ENCODE results near the gene WWOX. TPM values are rescaled to one million over a fixed set of nuclear protein-coding genes. Genes with fewer than 3 reads are reported as not detected.

WWOX gene
- total and polyA plus RNA-seq, 2 donors (not counting 1 experiment from before 2014, with no cell fraction given) = 10.5 to 42.3 TPM

- no peak overlapping the region for H3K4me3 ChIP-seq (ENCODE audit: control extremely low read depth in 1 of 5, extremely low read depth in 1 of 5, insufficient read depth in 1 of 5, low read depth in 2 of 5, low read length in 4 of 5)
- H4K20me1 ChIP-seq (ENCODE audit: control insufficient read depth, insufficient read depth, low read length, poor library complexity, severe bottlenecking) = no peaks in the 10 kb centered on the region
- H3K36me3 ChIP-seq (replicated peaks in 1 of 2; ENCODE audit: control extremely low read depth in 1 of 2, control insufficient read depth in 1 of 2, extremely low read depth in 1 of 2, insufficient read depth in 2 of 2, low read length in 1 of 2) = no peaks in the 10 kb centered on the region
- Mint-ChIP-seq H3K4me3 (no peak overlapping the region), H3K27ac (no peak overlapping the region), H3K27me3 (peaks cover 5% of the 10 kb centered on the region), H3K4me1 (no peaks in the 10 kb centered on the region), H3K9me3 (ENCODE audit: insufficient read depth) (no peaks in the 10 kb centered on the region)
- WGBS (ENCODE audit: insufficient coverage) = 29% methylated on average over 1 of the region's 3 CpGs
- TF ChIP-seq, protein P1, sequence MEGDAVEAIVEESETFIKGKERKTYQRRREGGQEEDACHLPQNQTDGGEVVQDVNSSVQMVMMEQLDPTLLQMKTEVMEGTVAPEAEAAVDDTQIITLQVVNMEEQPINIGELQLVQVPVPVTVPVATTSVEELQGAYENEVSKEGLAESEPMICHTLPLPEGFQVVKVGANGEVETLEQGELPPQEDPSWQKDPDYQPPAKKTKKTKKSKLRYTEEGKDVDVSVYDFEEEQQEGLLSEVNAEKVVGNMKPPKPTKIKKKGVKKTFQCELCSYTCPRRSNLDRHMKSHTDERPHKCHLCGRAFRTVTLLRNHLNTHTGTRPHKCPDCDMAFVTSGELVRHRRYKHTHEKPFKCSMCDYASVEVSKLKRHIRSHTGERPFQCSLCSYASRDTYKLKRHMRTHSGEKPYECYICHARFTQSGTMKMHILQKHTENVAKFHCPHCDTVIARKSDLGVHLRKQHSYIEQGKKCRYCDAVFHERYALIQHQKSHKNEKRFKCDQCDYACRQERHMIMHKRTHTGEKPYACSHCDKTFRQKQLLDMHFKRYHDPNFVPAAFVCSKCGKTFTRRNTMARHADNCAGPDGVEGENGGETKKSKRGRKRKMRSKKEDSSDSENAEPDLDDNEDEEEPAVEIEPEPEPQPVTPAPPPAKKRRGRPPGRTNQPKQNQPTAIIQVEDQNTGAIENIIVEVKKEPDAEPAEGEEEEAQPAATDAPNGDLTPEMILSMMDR (IDR thresholded peaks at IDR 0.05) = no peak
- no peak for TF ChIP-seq EZH2 (IDR thresholded peaks at IDR 0.05; ENCODE audit: borderline replicate concordance, insufficient read depth, low read depth, low read length, poor library complexity, severe bottlenecking)
- no peak overlapping the region for H3K27ac ChIP-seq (ENCODE audit: low read length in 2 of 2)
- no peaks in the 10 kb centered on the region for H3K4me1 ChIP-seq (ENCODE audit: control insufficient read depth in 2 of 2, insufficient read depth in 2 of 2, low read length in 2 of 2)
- intact Hi-C loops (cut with micrococcal nuclease) = no loop called here
- POLR2A ChIA-PET = no interaction called here
- DNase-seq = no peak
- no peaks in the 10 kb centered on the region for H3K9me3 ChIP-seq (ENCODE audit: control extremely low read depth in 1 of 3, control insufficient read depth in 2 of 3, insufficient read depth in 1 of 3, low read length in 2 of 3)
- CTCF ChIA-PET = interaction anchor here (0.6 kb wide), 1 partner anchor 889 kb away, joined by 3 read pairs; no protein-coding TSS in a partner anchor
- no peaks in the 10 kb centered on the region for H3K79me2 ChIP-seq (ENCODE audit: control insufficient read depth, insufficient read depth, low read length)
- H3K9ac ChIP-seq (ENCODE audit: low read length) = no peak overlapping the region
- no peak for ATAC-seq (ENCODE audit: low read depth)
- H2AFZ ChIP-seq (ENCODE audit: insufficient read depth, low read depth, low read length, poor library complexity, severe bottlenecking) = no peak overlapping the region
- H3K4me2 ChIP-seq (replicated peaks; ENCODE audit: low read depth, low read length, poor library complexity, severe bottlenecking) = no peak overlapping the region
- no peaks in the 10 kb centered on the region for H3K27me3 ChIP-seq (replicated peaks in 1 of 4; ENCODE audit: control extremely low read depth in 1 of 4, control insufficient read depth in 3 of 4, insufficient read depth in 4 of 4, low read length in 3 of 4)
Observed at GRCh38 chr16:79042886-79043285, 943.4 kb downstream of the WWOX start.

DNA sequence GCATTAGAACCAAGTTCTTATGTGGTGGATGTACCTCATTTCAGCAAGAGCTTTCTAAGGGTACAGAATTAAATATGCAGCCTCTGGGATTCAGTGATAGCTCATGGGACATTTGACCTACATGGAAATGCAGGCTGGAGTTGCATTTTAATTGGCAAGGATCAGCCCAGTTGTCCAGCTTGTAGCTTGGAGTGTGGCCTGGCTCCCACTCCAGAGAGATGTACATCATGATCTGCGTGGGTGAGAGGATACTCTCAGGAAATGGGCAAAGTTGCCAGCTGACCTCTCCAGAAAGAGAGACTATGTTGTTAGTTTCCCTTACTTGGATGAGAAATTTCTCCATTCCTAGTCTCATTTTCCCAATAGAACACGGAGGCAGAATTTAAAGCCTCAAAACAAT is 945.7 kb downstream of the WWOX start:
- Histone ChIP-seq H3K4me3 (ENCODE audit: control extremely low read depth in 1 of 5, extremely low read depth in 1 of 5, insufficient read depth in 1 of 5, low read depth in 2 of 5, low read length in 4 of 5) (no peak overlapping the region), H3K9me3 (ENCODE audit: control extremely low read depth in 1 of 3, control insufficient read depth in 2 of 3, insufficient read depth in 1 of 3, low read length in 2 of 3) (no peaks in the 10 kb centered on the region), H3K4me1 (ENCODE audit: control insufficient read depth in 2 of 2, insufficient read depth in 2 of 2, low read length in 2 of 2) (no peaks in the 10 kb centered on the region), H2AFZ (ENCODE audit: insufficient read depth, low read depth, low read length, poor library complexity, severe bottlenecking) (no peak overlapping the region), H3K4me2 (replicated peaks; ENCODE audit: low read depth, low read length, poor library complexity, severe bottlenecking) (no peak overlapping the region), H3K79me2 (ENCODE audit: control insufficient read depth, insufficient read depth, low read length) (no peaks in the 10 kb centered on the region), H3K27me3 (replicated peaks in 1 of 4; ENCODE audit: control extremely low read depth in 1 of 4, control insufficient read depth in 3 of 4, insufficient read depth in 4 of 4, low read length in 3 of 4) (no peaks in the 10 kb centered on the region), H3K27ac (ENCODE audit: low read length in 2 of 2) (no peak overlapping the region), H4K20me1 (ENCODE audit: control insufficient read depth, insufficient read depth, low read length, poor library complexity, severe bottlenecking) (no peaks in the 10 kb centered on the region), H3K9ac (ENCODE audit: low read length) (no peak overlapping the region), H3K36me3 (replicated peaks in 1 of 2; ENCODE audit: control extremely low read depth in 1 of 2, control insufficient read depth in 1 of 2, extremely low read depth in 1 of 2, insufficient read depth in 2 of 2, low read length in 1 of 2) (no peaks in the 10 kb centered on the region)
- Mint-ChIP-seq H3K4me1 (no peaks in the 10 kb centered on the region), H3K27ac (no peak overlapping the region), H3K9me3 (ENCODE audit: insufficient read depth) (no peaks in the 10 kb centered on the region), H3K4me3 (no peak overlapping the region), H3K27me3 (peaks cover 5% of the 10 kb centered on the region)
- TF ChIP-seq, protein P1 (IDR thresholded peaks at IDR 0.05) = no peak
- no peak for TF ChIP-seq EZH2 (IDR thresholded peaks at IDR 0.05; ENCODE audit: borderline replicate concordance, insufficient read depth, low read depth, low read length, poor library complexity, severe bottlenecking)
- POLR2A ChIA-PET = no interaction called here
- CTCF ChIA-PET = interaction anchor here (0.7 to 3.1 kb wide), 3 partner anchors 30 to 153 kb away, joined by 3 to 12 read pairs (median 3); no protein-coding TSS in a partner anchor
- no peak for ATAC-seq (ENCODE audit: low read depth)
- intact Hi-C loops (cut with micrococcal nuclease) = no loop called here
- no peak for DNase-seq
- WGBS (ENCODE audit: insufficient coverage) = no CpG with 5 or more reads among the region's 2 CpGs
